ENCODE measurements around the gene CCDC146.

Gene CCDC146

DNA sequence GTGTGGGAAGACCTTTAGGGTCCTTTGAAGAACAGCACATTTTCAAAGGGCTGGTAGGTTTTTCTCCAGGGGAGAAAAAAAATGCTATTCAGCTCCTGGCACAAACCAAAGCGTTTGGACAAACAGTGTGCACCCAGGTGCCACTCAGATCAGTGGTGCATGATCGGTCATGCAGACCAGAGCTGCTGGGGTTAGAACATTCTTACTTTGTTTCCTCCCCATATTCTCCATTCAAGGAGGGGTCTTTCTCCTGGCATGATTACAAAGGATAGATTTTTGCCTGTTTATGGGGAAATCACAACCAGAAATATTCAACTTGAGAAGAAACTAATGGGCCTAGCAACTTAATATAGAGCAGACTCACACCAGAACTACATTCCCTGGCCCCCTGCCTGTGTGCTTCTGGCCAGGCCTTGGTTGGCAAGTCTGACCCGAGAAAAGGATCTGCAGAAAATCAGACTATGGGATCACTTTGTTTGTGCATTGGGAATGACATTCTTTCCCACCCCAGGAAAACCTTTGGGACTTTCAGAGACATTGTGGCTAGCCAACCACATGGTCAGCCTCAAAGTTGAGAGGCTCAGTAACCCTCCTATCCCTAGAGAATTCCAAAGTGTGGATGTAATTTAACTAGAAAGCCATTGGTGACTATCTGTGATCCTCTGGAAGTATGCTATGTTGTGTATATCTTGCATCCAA, 159.5 kb downstream of the CCDC146 start:
- DNase-seq: no peak
- Histone ChIP-seq H3K27me3 (ENCODE audit: insufficient read depth, low read depth, severe bottlenecking) (no peaks in the 10 kb centered on the region), H3K9me3 (ENCODE audit: severe bottlenecking) (no peaks in the 10 kb centered on the region), H3K36me3 (no peaks in the 10 kb centered on the region), H3K27ac (no peak overlapping the region), H3K4me3 (ENCODE audit: low read depth, low read length) (no peak overlapping the region)
- TF ChIP-seq, protein P1, sequence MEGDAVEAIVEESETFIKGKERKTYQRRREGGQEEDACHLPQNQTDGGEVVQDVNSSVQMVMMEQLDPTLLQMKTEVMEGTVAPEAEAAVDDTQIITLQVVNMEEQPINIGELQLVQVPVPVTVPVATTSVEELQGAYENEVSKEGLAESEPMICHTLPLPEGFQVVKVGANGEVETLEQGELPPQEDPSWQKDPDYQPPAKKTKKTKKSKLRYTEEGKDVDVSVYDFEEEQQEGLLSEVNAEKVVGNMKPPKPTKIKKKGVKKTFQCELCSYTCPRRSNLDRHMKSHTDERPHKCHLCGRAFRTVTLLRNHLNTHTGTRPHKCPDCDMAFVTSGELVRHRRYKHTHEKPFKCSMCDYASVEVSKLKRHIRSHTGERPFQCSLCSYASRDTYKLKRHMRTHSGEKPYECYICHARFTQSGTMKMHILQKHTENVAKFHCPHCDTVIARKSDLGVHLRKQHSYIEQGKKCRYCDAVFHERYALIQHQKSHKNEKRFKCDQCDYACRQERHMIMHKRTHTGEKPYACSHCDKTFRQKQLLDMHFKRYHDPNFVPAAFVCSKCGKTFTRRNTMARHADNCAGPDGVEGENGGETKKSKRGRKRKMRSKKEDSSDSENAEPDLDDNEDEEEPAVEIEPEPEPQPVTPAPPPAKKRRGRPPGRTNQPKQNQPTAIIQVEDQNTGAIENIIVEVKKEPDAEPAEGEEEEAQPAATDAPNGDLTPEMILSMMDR (IDR thresholded peaks at IDR 0.05; ENCODE audit: low read depth, low read length): no peak

DNA sequence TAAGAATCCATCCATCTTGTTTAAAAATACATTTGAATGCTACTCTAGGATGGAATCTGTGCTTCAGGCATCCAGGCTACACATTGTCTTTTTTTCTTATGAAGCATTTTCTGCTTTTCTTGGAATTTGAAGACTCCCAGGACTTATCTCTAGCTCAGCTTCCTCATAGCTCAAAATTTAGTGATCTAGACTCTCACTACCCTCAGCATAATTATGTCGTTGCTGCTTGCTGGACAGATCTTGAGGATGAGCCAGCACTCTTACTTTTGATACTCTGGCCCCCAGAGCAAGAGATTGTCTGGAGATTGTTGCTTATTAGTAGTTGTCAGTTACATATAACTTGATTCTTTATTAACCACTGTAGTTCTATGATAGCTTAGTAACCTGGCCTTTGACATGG, 160.5 kb downstream of the CCDC146 start:
- no peaks in the 10 kb centered on the region for H3K9me3 ChIP-seq (ENCODE audit: severe bottlenecking)
- no peak for DNase-seq
- TF ChIP-seq, protein P1 (IDR thresholded peaks at IDR 0.05; ENCODE audit: low read depth, low read length): no peak
- no peaks in the 10 kb centered on the region for H3K36me3 ChIP-seq
- no peaks in the 10 kb centered on the region for H3K27me3 ChIP-seq (ENCODE audit: insufficient read depth, low read depth, severe bottlenecking)
- H3K4me3 ChIP-seq (ENCODE audit: low read depth, low read length): no peak overlapping the region
- H3K27ac ChIP-seq: no peak overlapping the region

DNA sequence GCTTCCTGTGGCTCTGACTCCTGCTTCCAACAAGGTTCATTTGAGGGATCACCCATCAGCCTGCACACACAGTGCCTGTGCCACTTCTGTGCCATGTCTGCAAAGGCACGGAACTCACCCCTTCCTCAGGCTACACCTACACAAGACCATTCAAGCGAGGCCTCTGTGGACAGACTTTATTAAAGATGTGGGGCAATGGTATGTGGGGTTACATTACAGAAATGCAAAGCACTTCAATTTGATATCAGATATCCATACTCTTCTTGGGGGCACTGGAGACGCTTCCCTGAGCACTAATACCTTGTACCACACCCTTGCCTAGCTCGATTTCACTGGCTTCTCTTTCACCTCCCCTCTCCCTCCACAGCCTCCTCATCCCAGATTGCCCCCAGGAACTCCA, 161.6 kb downstream of the CCDC146 start:
- TF ChIP-seq, protein P1 (IDR thresholded peaks at IDR 0.05; ENCODE audit: low read depth, low read length): no peak
- Histone ChIP-seq H3K9me3 (ENCODE audit: severe bottlenecking) (no peaks in the 10 kb centered on the region), H3K27ac (no peak overlapping the region), H3K36me3 (no peaks in the 10 kb centered on the region), H3K27me3 (ENCODE audit: insufficient read depth, low read depth, severe bottlenecking) (no peaks in the 10 kb centered on the region), H3K4me3 (ENCODE audit: low read depth, low read length) (no peak overlapping the region)
- no peak for DNase-seq

DNA sequence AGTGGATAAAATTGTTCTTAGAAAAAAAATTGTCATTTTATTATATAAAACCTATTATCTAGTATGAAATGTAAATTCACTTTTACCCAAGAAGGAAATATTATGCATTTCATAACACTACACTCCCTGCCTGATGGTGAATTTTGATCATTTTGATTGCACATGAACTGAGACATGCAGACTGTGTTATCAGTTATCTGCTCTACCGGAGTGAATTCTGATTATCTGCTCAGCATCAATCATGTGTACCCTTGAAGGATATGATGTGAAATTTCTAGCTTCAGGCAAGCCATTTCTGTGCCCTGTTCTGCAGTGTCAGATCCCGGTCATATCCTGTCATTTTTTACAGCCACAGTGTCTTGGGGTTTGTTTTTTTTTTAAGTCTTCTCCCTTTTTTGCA, 162.2 kb downstream of the CCDC146 start:
- H3K36me3 ChIP-seq: no peaks in the 10 kb centered on the region
- TF ChIP-seq, protein P1 (IDR thresholded peaks at IDR 0.05; ENCODE audit: low read depth, low read length): no peak
- H3K27me3 ChIP-seq (ENCODE audit: insufficient read depth, low read depth, severe bottlenecking): no peaks in the 10 kb centered on the region
- H3K4me3 ChIP-seq (ENCODE audit: low read depth, low read length): no peak overlapping the region
- no peak overlapping the region for H3K27ac ChIP-seq
- no peak for DNase-seq
- no peaks in the 10 kb centered on the region for H3K9me3 ChIP-seq (ENCODE audit: severe bottlenecking)

DNA sequence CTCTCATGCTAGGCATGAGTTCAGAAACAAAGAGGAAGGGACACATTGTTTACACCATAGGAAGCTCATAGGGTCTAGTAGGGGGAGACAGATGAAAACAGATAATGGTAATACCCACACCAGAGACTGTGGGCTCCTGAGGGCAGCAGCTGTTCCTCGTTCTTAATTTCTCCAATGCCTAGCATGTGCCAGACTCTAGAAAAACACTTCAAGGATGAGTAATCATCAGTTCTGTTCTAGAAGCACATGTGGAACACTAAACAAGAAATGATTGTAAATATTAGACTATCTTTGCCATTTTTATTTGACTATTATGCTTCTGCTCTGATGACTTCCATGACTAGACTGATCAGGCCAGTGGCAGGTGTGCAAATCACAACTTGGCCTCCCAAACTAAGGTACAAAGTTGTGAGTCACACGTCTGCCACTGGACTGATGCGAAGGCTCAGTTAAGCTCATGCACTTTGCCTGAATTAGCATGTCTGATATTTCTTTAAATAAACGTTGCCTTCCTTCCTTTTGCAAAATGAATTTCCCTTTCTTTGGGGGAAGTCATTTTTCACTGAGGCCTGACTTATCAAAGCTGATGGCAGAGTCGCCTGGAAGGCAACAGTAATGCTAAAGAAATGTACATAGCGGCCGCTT, 166.4 kb downstream of the CCDC146 start:
- H3K36me3 ChIP-seq: no peaks in the 10 kb centered on the region
- DNase-seq: no peak
- H3K27ac ChIP-seq: no peak overlapping the region
- TF ChIP-seq, protein P1 (IDR thresholded peaks at IDR 0.05; ENCODE audit: low read depth, low read length): no peak
- no peak overlapping the region for H3K4me3 ChIP-seq (ENCODE audit: low read depth, low read length)
- no peaks in the 10 kb centered on the region for H3K27me3 ChIP-seq (ENCODE audit: insufficient read depth, low read depth, severe bottlenecking)
- H3K9me3 ChIP-seq (ENCODE audit: severe bottlenecking): no peaks in the 10 kb centered on the region
